Thoracic aorta (tissue), 2 donors: ENCODE measurements around the gene UPB1. TPM values are rescaled to one million over a fixed set of nuclear protein-coding genes. Genes with fewer than 3 reads are reported as not detected.

Experiments used
- ATAC-seq: fragments of 150-250 bp; one replicate; pipeline ENCODE4 v1.8.0; 2017; ENCODE audit warnings: low read depth; ENCODE audit not compliant: insufficient number of reproducible peaks, low FRiP score
- DNase-seq: peaks from one replicate; pipeline ENCODE4 v3.0.0-alpha.2; 2020; ENCODE audit warnings: low spot score
- H3K27ac ChIP-seq, 2 donors: fragments of 200-600 bp; sonication (generic); 1 replicate in 1 of 2; 2 replicates in 1 of 2; pipeline ENCODE4 v1.5.1; 2016; ENCODE audit warnings: mild to moderate bottlenecking in 2 of 2, moderate library complexity in 2 of 2
- H3K27me3 ChIP-seq: fragments of 200-600 bp; sonication (generic); replicated peaks from 2 replicates; pipeline ENCODE4 v1.6.0; 2016; ENCODE audit warnings: mild to moderate bottlenecking; ENCODE audit not compliant: insufficient read depth
- H3K36me3 ChIP-seq: fragments of 200-600 bp; sonication (generic); one replicate; pipeline ENCODE4 v1.5.1; 2016
- H3K4me1 ChIP-seq, 2 donors: fragments of 200-600 bp; sonication (generic); 1 replicate in 1 of 2; 2 replicates in 1 of 2; pipeline versions ENCODE4 v1.5.1 to v1.6.0; 2016; ENCODE audit warnings: low read depth in 2 of 2, mild to moderate bottlenecking in 1 of 2; ENCODE audit not compliant: control insufficient read depth in 1 of 2
- H3K4me3 ChIP-seq: fragments of 200-600 bp; sonication (generic); 2 replicates; pipeline ENCODE4 v1.5.1; 2016; ENCODE audit warnings: mild to moderate bottlenecking
- H3K9me3 ChIP-seq: fragments of 200-600 bp; sonication (generic); 2 replicates; pipeline ENCODE4 v1.5.1; 2016
- total RNA-seq, 2 donors: library from RNA; depleted of rRNA; stranded (reverse); fragments of >200 nt; gene quantifications; one replicate each; pipeline versions ENCODE4 v1.1.0 to v1.2.3, GENCODE V29; 2016
- TF ChIP-seq, protein P1 (sequence below): fragments of 200-600 bp; sonication (generic); IDR thresholded peaks from one replicate; pipeline ENCODE4 v1.5.1; 2019; ENCODE audit warnings: antibody characterized with exemption

Gene UPB1
- total RNA-seq, 2 donors from 2014 or later: 1.5 to 2.7 TPM

- DNase-seq (no peak), ATAC-seq (no peak)
- TF ChIP-seq, protein P1, sequence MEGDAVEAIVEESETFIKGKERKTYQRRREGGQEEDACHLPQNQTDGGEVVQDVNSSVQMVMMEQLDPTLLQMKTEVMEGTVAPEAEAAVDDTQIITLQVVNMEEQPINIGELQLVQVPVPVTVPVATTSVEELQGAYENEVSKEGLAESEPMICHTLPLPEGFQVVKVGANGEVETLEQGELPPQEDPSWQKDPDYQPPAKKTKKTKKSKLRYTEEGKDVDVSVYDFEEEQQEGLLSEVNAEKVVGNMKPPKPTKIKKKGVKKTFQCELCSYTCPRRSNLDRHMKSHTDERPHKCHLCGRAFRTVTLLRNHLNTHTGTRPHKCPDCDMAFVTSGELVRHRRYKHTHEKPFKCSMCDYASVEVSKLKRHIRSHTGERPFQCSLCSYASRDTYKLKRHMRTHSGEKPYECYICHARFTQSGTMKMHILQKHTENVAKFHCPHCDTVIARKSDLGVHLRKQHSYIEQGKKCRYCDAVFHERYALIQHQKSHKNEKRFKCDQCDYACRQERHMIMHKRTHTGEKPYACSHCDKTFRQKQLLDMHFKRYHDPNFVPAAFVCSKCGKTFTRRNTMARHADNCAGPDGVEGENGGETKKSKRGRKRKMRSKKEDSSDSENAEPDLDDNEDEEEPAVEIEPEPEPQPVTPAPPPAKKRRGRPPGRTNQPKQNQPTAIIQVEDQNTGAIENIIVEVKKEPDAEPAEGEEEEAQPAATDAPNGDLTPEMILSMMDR: no peak
- peaks cover 0 to 10% of the 10 kb centered on the region in 2 donors for H3K4me1 ChIP-seq
- no peaks in the 10 kb centered on the region for H3K36me3 ChIP-seq
- no peaks in the 10 kb centered on the region for H3K9me3 ChIP-seq
- peaks cover 5% of the 10 kb centered on the region for H3K27me3 ChIP-seq
- no peak overlapping the region for H3K27ac ChIP-seq
- H3K4me3 ChIP-seq: no peak overlapping the region
These were observed 188 bp downstream of the UPB1 start for GRCh38 chr22:24495365-24495675.

DNA sequence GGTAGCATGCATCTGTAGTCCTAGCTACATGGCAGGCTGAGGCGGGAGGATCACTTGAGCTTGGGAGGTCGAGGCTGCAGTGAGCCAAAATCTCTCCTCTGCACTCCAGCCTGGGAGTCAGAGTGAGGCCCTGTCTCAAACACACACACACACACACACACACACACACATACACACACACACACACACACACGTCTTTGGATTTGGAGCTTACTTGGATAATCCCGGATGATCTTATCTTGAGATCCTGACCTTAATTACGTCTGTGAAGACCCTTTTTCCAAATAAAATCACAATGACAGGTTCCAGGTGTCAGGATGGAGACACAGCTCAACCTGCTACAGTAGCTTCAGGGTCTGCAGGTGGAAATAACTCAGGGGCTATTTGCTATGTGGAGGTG is 1.1 kb downstream of the UPB1 start:
- Histone ChIP-seq H3K9me3 (no peaks in the 10 kb centered on the region), H3K4me3 (no peak overlapping the region), H3K27me3 (peaks cover 5% of the 10 kb centered on the region), H3K4me1 (peaks cover 0 to 10% of the 10 kb centered on the region in 2 donors), H3K36me3 (no peaks in the 10 kb centered on the region), H3K27ac (no peak overlapping the region)
- no peak for ATAC-seq
- DNase-seq: no peak
- TF ChIP-seq, protein P1: no peak

DNA sequence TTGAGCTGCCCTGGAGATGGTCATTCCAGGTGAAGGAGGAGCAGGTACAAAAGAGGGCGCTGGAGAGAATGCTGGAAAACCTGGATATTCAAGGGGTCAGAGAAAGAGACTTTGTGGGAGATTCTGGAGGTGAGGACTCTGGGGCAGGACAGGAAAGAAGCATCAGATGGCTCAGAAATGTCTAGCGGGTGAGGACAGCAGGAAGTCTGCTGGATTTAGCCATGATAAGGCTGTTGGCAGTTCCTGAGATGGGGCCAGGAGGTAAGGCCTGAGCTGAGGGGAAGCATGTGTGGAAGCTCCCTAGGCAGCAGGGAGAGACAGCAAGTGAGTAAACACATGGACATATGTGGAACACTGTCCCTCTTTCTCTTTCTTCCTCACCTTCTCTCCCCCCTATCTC is 1.5 kb downstream of the UPB1 start:
- no peaks in the 10 kb centered on the region for H3K36me3 ChIP-seq
- DNase-seq: no peak
- no peak overlapping the region for H3K27ac ChIP-seq
- ATAC-seq: no peak
- H3K27me3 ChIP-seq: peaks cover 5% of the 10 kb centered on the region
- no peaks in the 10 kb centered on the region for H3K9me3 ChIP-seq
- H3K4me1 ChIP-seq: peaks cover 0 to 10% of the 10 kb centered on the region in 2 donors
- TF ChIP-seq, protein P1: no peak
- H3K4me3 ChIP-seq: no peak overlapping the region

- no peak for ATAC-seq
These were observed 2.7 kb downstream of the UPB1 start for GRCh38 chr22:24497841-24498258.

GRCh38 chr22:24498824-24499223 is 3.7 kb downstream of the UPB1 start:
- TF ChIP-seq, protein P1: no peak
- H3K4me1 ChIP-seq: peaks cover 0 to 10% of the 10 kb centered on the region in 2 donors
- no peaks in the 10 kb centered on the region for H3K9me3 ChIP-seq
- H3K27ac ChIP-seq: no peak overlapping the region
- no peak overlapping the region for H3K4me3 ChIP-seq
- no peaks in the 10 kb centered on the region for H3K36me3 ChIP-seq
- no peak for DNase-seq
- ATAC-seq: no peak
- peaks cover 5% of the 10 kb centered on the region for H3K27me3 ChIP-seq

More at GRCh38 chr22:24497841-24498258, 2.7 kb downstream of the UPB1 start:
- TF ChIP-seq, protein P1: no peak
- H3K4me3 ChIP-seq: no peak overlapping the region
- DNase-seq: no peak
- H3K27me3 ChIP-seq: peaks cover 5% of the 10 kb centered on the region
- no peak overlapping the region for H3K27ac ChIP-seq
- H3K4me1 ChIP-seq: peaks cover 0 to 10% of the 10 kb centered on the region in 2 donors
- H3K9me3 ChIP-seq: no peaks in the 10 kb centered on the region
- no peaks in the 10 kb centered on the region for H3K36me3 ChIP-seq
